Tibial nerve (tissue), 4 donors: ENCODE results near the gene CAMTA1. TPM values are rescaled to one million over a fixed set of nuclear protein-coding genes. Genes with fewer than 3 reads are reported as not detected.

Experiments used
- DNase-seq, 2 donors: peaks; one replicate each; pipeline ENCODE4 v3.0.0-alpha.2; 2019; ENCODE audit warnings: low spot score in 2 of 2
- H3K27ac ChIP-seq, 4 donors: fragments of 200-600 bp; sonication (generic) in 3 of 4; one replicate each; pipeline ENCODE4 v1.5.1; 2017 to 2019; ENCODE audit warnings: mild to moderate bottlenecking in 1 of 4
- H3K27me3 ChIP-seq, 2 donors: fragments of 200-600 bp; sonication (generic) in 1 of 2; one replicate each; pipeline versions ENCODE4 v1.5.1 to v1.6.0; 2017 to 2019
- H3K36me3 ChIP-seq, 3 donors: fragments of 200-600 bp; sonication (generic); one replicate each; pipeline ENCODE4 v1.5.1; 2018 to 2019
- H3K4me1 ChIP-seq, 4 donors: fragments of 200-600 bp; sonication (generic) in 3 of 4; one replicate each; pipeline ENCODE4 v1.5.1; 2017 to 2019
- H3K4me3 ChIP-seq, 4 donors: fragments of 200-600 bp; sonication (generic) in 3 of 4; one replicate each; pipeline ENCODE4 v1.5.1; 2017 to 2019; ENCODE audit warnings: mild to moderate bottlenecking in 1 of 4, moderate library complexity in 1 of 4
- H3K9me3 ChIP-seq, 4 donors: fragments of 200-600 bp; sonication (generic) in 3 of 4; one replicate each; pipeline ENCODE4 v1.5.1; 2017 to 2019
- CTCF ChIP-seq, 5 experiments: fragments of 200-600 bp in 3 of 5; fragments of 450-650 bp in 2 of 5; sonication (generic) in 3 of 5; IDR thresholded peaks; one replicate each; pipeline ENCODE4 v1.5.1; 2016 to 2019; ENCODE audit warnings: antibody characterized with exemption in 5 of 5, mild to moderate bottlenecking in 3 of 5, moderate library complexity in 2 of 5
- EP300 ChIP-seq, 2 donors: sonication (generic); formaldehyde crosslinking; IDR thresholded peaks; one replicate each; pipeline ENCODE4 v1.6.1; 2017; ENCODE audit warnings: antibody characterized with exemption in 2 of 2, mild to moderate bottlenecking in 1 of 2
- POLR2A ChIP-seq, 2 donors: fragments of 450-650 bp; IDR thresholded peaks; one replicate each; pipeline ENCODE4 v1.6.1; 2017; ENCODE audit warnings: antibody characterized with exemption in 2 of 2, mild to moderate bottlenecking in 2 of 2, moderate library complexity in 2 of 2
- WGBS, 2 donors: methylation state at CpG; one replicate each; pipeline ENCODE4 v1.1.5; 2018; 5-methylcytosine and 5-hydroxymethylcytosine counted together
- total RNA-seq, 4 donors: library from RNA; depleted of rRNA; stranded (reverse); fragments of >200 nt; gene quantifications; one replicate each; pipeline ENCODE4 v1.1.0, GENCODE V29; 2016

Gene CAMTA1
- total RNA-seq, 4 donors from 2014 or later: 41.8 to 104 (median 87.2) TPM

DNA sequence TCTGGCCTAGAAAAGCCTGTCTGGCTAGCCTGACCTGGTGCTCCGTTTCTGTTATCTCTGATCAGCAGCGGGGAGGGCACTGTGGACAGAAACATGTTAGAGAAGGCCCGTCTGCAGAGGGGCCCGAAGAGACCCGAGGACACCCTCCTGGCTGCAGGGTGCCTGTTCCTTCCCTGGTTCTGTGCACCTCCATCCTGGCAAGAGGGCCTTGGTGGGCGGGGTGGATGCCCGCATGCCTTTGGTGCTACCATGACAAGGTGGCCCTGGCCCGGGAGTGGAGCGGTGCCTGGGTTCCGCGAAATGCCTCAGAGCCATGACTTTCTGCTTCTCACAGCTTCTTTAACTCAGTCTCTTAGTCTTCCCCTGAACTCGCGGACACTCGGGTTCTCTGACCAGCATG lies 233.6 kb downstream of the CAMTA1 start:
- no peaks in the 10 kb centered on the region for H3K27me3 ChIP-seq
- H3K36me3 ChIP-seq: no peaks in the 10 kb centered on the region

DNA sequence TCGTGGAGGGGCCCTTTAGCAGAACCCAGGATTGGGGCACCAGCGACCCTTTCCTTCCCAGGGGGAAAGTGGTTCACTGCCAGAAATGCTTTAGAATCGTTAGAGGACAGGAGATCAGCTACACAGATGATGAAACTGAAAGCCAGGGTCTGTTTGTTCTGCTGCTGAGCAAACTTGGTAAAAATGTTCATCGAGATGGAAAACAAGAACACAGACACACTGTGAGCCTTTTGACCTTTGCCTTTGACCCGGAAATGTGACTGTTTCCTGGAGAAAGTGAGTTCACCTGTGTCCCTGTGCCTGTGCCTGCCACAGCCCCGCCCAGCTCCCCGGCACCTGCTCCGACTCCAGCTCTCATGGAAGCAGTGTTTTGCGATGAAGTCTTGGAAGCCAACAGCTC lies 234.3 kb downstream of the CAMTA1 start:
- WGBS, 2 donors: 65 to 68% methylated on average over 9 of the region's 9 CpGs
- H3K9me3 ChIP-seq: no peaks in the 10 kb centered on the region
- no peak overlapping the region for H3K4me3 ChIP-seq
- no peak for DNase-seq
- H3K4me1 ChIP-seq: no peaks in the 10 kb centered on the region
- no peak overlapping the region for H3K27ac ChIP-seq
- no peaks in the 10 kb centered on the region for H3K36me3 ChIP-seq
- H3K27me3 ChIP-seq: no peaks in the 10 kb centered on the region
- TF ChIP-seq POLR2A (IDR thresholded peaks at IDR 0.05) (no peak), CTCF (IDR thresholded peaks at IDR 0.05) (no peak), EP300 (IDR thresholded peaks at IDR 0.05) (no peak)

More for the DNA sequence above, 233.6 kb downstream of the CAMTA1 start:
- no peak for DNase-seq
- no peaks in the 10 kb centered on the region for H3K4me1 ChIP-seq
- no peak overlapping the region for H3K27ac ChIP-seq
- no peaks in the 10 kb centered on the region for H3K9me3 ChIP-seq
- H3K4me3 ChIP-seq: no peak overlapping the region
- WGBS, 2 donors: 87 to 94% methylated on average over 14 of the region's 14 CpGs
- TF ChIP-seq CTCF (IDR thresholded peaks at IDR 0.05) (no peak), EP300 (IDR thresholded peaks at IDR 0.05) (no peak), POLR2A (IDR thresholded peaks at IDR 0.05) (no peak)

DNA sequence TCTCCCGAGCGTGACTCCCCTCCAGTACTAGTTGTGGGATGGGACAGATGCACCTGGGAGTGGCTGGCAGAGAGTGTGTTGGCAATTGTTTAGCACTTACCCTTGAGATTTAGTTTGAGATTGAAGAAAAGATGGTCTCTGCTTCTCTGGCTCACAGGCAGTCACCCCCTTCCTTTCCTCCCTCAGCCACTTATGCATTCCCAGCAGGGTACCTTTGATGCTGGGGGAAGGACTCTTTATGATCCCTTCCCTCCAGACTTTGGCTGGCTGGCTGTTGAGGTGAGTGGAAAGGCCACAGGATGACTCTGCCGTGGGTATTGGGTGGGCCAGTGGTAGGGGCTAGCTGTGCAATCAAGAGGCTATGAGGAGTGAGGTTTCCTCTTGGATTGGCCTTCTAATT lies 236.8 kb downstream of the CAMTA1 start:
- no peaks in the 10 kb centered on the region for H3K36me3 ChIP-seq
- 38 to 58% methylated on average over 3 of the region's 3 CpGs for WGBS, 2 donors
- no peak for TF ChIP-seq CTCF (IDR thresholded peaks at IDR 0.05)
- TF ChIP-seq EP300 (IDR thresholded peaks at IDR 0.05): no peak
- TF ChIP-seq POLR2A (IDR thresholded peaks at IDR 0.05): no peak
- no peaks in the 10 kb centered on the region for H3K9me3 ChIP-seq
- H3K27ac ChIP-seq: no peak overlapping the region
- H3K27me3 ChIP-seq: no peaks in the 10 kb centered on the region
- H3K4me1 ChIP-seq: no peaks in the 10 kb centered on the region
- no peak overlapping the region for H3K4me3 ChIP-seq
- no peak for DNase-seq

DNA sequence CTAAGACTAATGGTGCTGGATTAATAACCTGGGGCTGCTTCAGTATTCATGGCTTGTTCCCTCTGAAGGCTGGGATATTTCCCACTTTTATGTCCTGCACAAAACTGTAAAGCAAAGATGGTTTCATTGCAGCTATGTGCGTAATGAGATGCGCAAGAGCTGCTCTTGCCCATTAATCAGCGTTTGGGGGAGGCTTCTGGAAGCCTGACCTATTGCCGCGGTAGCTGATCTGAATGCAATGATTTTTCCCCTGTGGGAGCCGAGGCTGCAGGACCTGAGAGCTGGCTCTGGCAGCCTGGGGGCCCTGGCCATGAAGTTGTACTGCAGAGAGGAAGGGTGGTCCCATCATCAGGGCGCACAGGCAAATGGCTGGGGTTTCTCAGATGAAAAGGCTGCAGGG lies 239.8 kb downstream of the CAMTA1 start:
- H3K36me3 ChIP-seq: no peaks in the 10 kb centered on the region
- H3K27ac ChIP-seq: no peak overlapping the region
- H3K9me3 ChIP-seq: no peaks in the 10 kb centered on the region
- no peaks in the 10 kb centered on the region for H3K4me1 ChIP-seq
- WGBS, 2 donors: 80 to 81% methylated on average over 7 of the region's 7 CpGs
- no peak for DNase-seq
- no peak overlapping the region for H3K4me3 ChIP-seq
- H3K27me3 ChIP-seq: no peaks in the 10 kb centered on the region
- TF ChIP-seq CTCF (IDR thresholded peaks at IDR 0.05) (no peak), EP300 (IDR thresholded peaks at IDR 0.05) (no peak), POLR2A (IDR thresholded peaks at IDR 0.05) (no peak)

GRCh38 chr1:7026169-7026568 lies 240.9 kb downstream of the CAMTA1 start:
- WGBS, 2 donors: 81 to 82% methylated on average over 6 of the region's 6 CpGs
- no peak overlapping the region for H3K27ac ChIP-seq
- no peaks in the 10 kb centered on the region for H3K27me3 ChIP-seq
- H3K4me1 ChIP-seq: no peaks in the 10 kb centered on the region
- no peaks in the 10 kb centered on the region for H3K36me3 ChIP-seq
- DNase-seq: no peak
- H3K9me3 ChIP-seq: peaks cover 0 to under 1% (median 0%) of the 10 kb centered on the region in 4 donors
- H3K4me3 ChIP-seq: no peak overlapping the region
- TF ChIP-seq CTCF (IDR thresholded peaks at IDR 0.05): no peak
- no peak for TF ChIP-seq EP300 (IDR thresholded peaks at IDR 0.05)
